ENCODE measurements around the gene CCR5AS.

The CCR5AS gene

DNA sequence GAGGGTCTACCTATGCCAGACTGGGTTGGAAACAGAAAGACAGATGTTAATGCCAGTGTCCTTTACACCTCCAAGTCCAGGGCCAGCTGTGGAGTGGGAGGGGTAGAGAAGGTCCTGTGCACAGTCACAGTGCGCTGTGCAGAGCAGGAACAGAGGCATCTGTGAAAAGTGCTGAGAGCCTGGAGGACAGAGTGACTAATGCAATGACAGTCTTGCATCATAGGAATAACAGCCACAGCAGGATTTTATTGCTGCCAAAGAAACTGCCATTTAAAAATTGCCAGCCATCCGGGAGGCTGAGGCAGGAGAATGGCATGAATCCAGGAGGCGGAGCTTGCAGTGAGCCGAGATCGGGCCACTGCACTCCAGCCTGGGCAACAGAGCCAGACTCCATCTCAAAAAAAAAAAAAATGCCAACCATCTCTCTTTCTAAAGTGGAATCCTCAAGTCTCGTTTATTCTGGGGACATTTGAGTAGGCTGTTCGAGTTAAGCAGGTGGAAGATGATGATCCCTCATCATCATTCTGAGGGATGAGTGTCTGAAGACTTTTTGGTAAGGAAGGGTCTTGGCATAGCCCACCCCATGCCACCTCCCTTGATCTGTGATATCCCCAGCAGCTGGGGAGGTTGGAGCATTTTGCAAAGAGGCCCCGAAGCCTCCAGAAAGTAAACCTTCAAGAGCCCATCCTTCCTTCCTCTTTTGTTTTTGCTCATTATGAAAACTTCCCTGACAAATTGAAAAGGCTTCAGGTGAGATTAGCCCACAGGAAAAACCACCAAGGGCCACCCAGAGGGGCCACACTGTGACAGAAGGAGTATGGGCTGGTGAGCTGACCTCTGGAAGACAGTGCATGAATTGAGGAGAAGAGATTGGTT is 45.2 kb downstream of the CCR5AS start:
- Histone ChIP-seq H3K4me3 (no peak overlapping the region), H3K27ac (replicated peaks in 1 of 4) (no peak overlapping the region), H3K27me3 (peaks cover 0 to 2% (median 0%) of the 10 kb centered on the region in 4 donors), H3K9me3 (no peaks in the 10 kb centered on the region), H3K36me3 (no peaks in the 10 kb centered on the region), H3K4me1 (peaks cover 0 to 16% (median 6%) of the 10 kb centered on the region in 4 donors)
- 60% methylated on average over 8 of the region's 8 CpGs for WGBS
- no peak for DNase-seq (ENCODE audit: extremely low spot score)
- TF ChIP-seq POLR2A (IDR thresholded peaks at IDR 0.05; ENCODE audit: low read depth) = no peak
- no peak for TF ChIP-seq EP300 (IDR thresholded peaks at IDR 0.05)
- TF ChIP-seq, protein P1, sequence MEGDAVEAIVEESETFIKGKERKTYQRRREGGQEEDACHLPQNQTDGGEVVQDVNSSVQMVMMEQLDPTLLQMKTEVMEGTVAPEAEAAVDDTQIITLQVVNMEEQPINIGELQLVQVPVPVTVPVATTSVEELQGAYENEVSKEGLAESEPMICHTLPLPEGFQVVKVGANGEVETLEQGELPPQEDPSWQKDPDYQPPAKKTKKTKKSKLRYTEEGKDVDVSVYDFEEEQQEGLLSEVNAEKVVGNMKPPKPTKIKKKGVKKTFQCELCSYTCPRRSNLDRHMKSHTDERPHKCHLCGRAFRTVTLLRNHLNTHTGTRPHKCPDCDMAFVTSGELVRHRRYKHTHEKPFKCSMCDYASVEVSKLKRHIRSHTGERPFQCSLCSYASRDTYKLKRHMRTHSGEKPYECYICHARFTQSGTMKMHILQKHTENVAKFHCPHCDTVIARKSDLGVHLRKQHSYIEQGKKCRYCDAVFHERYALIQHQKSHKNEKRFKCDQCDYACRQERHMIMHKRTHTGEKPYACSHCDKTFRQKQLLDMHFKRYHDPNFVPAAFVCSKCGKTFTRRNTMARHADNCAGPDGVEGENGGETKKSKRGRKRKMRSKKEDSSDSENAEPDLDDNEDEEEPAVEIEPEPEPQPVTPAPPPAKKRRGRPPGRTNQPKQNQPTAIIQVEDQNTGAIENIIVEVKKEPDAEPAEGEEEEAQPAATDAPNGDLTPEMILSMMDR (IDR thresholded peaks at IDR 0.05) = no peak
- TF ChIP-seq POLR2AphosphoS5 (IDR thresholded peaks at IDR 0.05) = no peak
- intact Hi-C loops (cut with DNase I) = no loop called here

DNA sequence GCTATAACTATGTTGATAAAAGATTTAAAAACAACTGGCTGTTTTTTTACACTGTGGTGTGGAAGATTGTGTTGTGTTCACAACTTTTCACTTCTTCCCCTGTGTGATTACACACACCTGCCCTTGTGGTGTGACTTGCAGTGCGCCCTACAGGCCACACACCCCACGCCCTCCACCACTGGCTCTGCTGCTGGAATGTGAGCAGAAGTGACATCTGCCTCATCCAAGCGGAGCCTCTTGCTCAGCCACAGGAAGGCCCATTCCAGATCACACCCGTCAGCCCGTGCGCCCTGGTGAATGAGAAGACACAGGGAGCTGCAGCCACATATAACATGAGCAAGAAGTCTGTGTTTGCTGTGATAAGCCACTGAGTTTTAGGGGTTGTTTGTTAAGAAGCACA is 46.0 kb downstream of the CCR5AS start:
- Histone ChIP-seq H3K27me3 (peaks cover 0 to 2% (median 0%) of the 10 kb centered on the region in 4 donors), H3K27ac (replicated peaks in 1 of 4) (no peak overlapping the region), H3K4me3 (no peak overlapping the region), H3K36me3 (no peaks in the 10 kb centered on the region), H3K9me3 (no peaks in the 10 kb centered on the region), H3K4me1 (peaks cover 0 to 16% (median 6%) of the 10 kb centered on the region in 4 donors)
- WGBS = 75% methylated on average over 6 of the region's 6 CpGs
- DNase-seq (ENCODE audit: extremely low spot score) = no peak
- intact Hi-C loops (cut with DNase I) = no loop called here
- no peak for TF ChIP-seq EP300 (IDR thresholded peaks at IDR 0.05)
- TF ChIP-seq, protein P1 (IDR thresholded peaks at IDR 0.05) = no peak
- no peak for TF ChIP-seq POLR2AphosphoS5 (IDR thresholded peaks at IDR 0.05)
- no peak for TF ChIP-seq POLR2A (IDR thresholded peaks at IDR 0.05; ENCODE audit: low read depth)

DNA sequence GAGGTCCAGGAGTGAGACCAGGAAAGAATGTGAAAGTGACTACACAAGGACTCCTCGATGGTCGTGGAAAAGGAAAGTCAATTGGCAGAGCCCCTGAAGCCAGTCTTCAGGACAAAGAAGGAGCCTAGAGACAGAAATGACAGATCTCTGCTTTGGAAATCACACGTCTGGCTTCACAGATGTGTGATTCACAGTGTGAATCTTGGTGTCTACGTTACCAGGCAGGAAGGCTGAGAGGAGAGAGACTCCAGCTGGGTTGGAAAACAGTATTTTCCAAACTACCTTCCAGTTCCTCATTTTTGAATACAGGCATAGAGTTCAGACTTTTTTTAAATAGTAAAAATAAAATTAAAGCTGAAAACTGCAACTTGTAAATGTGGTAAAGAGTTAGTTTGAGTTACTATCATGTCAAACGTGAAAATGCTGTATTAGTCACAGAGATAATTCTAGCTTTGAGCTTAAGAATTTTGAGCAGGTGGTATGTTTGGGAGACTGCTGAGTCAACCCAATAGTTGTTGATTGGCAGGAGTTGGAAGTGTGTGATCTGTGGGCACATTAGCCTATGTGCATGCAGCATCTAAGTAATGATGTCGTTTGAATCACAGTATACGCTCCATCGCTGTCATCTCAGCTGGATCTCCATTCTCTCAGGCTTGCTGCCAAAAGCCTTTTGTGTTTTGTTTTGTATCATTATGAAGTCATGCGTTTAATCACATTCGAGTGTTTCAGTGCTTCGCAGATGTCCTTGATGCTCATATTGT is 47.0 kb downstream of the CCR5AS start:
- Histone ChIP-seq H3K4me3 (no peak overlapping the region), H3K36me3 (no peaks in the 10 kb centered on the region), H3K4me1 (peaks cover 0 to 16% (median 6%) of the 10 kb centered on the region in 4 donors), H3K27ac (replicated peaks in 1 of 4) (peak overlapping the region in 3 of 4 donors; percentile 43 to 49 (median 46)), H3K27me3 (peaks cover 0 to 8% (median 0%) of the 10 kb centered on the region in 4 donors), H3K9me3 (no peaks in the 10 kb centered on the region)
- DNase-seq (ENCODE audit: extremely low spot score) = no peak
- TF ChIP-seq POLR2AphosphoS5 (IDR thresholded peaks at IDR 0.05) (no peak), POLR2A (IDR thresholded peaks at IDR 0.05; ENCODE audit: low read depth) (no peak)
- intact Hi-C loops (cut with DNase I) = no loop called here
- WGBS = 31% methylated on average over 11 of the region's 11 CpGs

DNA sequence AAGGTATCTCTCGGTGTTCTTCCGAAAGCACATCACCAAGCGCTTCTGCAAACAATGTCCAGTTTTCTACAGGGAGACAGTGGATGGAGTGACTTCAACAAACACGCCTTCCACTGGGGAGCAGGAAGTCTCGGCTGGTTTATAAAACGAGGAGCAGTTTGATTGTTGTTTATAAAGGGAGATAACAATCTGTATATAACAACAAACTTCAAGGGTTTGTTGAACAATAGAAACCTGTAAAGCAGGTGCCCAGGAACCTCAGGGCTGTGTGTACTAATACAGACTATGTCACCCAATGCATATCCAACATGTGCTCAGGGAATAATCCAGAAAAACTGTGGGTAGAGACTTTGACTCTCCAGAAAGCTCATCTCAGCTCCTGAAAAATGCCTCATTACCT is 48.4 kb downstream of the CCR5AS start:
- H3K4me3 ChIP-seq = no peak overlapping the region
- DNase-seq (ENCODE audit: extremely low spot score) = no peak
- no peak for TF ChIP-seq POLR2A (IDR thresholded peaks at IDR 0.05; ENCODE audit: low read depth)
- TF ChIP-seq EP300 (IDR thresholded peaks at IDR 0.05) = no peak
- TF ChIP-seq POLR2AphosphoS5 (IDR thresholded peaks at IDR 0.05) = no peak
- TF ChIP-seq, protein P1 (IDR thresholded peaks at IDR 0.05) = no peak
- no peaks in the 10 kb centered on the region for H3K36me3 ChIP-seq
- no peaks in the 10 kb centered on the region for H3K9me3 ChIP-seq
- peaks cover 0 to 14% (median 0%) of the 10 kb centered on the region in 4 donors for H3K27me3 ChIP-seq
- 85% methylated on average over 6 of the region's 6 CpGs for WGBS
- peaks cover 0 to 16% (median 6%) of the 10 kb centered on the region in 4 donors for H3K4me1 ChIP-seq
- H3K27ac ChIP-seq (replicated peaks in 1 of 4) = no peak overlapping the region
- intact Hi-C loops (cut with DNase I) = no loop called here

DNA sequence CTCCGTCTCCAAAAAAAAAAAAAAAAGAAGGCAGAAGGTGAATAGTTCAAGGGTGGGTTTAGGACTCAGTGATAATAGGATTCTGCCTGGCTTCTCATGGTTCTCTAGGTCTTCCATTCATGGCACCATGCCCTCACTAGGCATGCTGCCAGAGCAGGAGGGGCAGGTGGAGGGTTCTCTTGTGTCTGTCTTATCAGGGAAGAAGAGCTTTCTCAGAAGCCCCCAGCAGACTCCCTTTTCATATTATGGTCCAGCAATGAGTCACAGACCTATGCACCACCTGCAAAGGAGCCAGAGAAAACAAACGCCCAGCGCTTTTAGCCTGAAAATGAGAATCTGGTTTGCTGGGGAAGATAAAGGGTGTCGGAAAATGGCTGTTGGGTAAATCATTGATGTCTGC is 50.0 kb downstream of the CCR5AS start:
- no peaks in the 10 kb centered on the region for H3K36me3 ChIP-seq
- H3K4me3 ChIP-seq = no peak overlapping the region
- H3K4me1 ChIP-seq = peaks cover 0 to 16% (median 6%) of the 10 kb centered on the region in 4 donors
- peaks cover 0 to 23% (median 0%) of the 10 kb centered on the region in 4 donors for H3K27me3 ChIP-seq
- H3K9me3 ChIP-seq = no peaks in the 10 kb centered on the region
- WGBS = 84% methylated on average over 4 of the region's 4 CpGs
- intact Hi-C loops (cut with DNase I) = no loop called here
- DNase-seq (ENCODE audit: extremely low spot score) = no peak
- TF ChIP-seq EP300 (IDR thresholded peaks at IDR 0.05) (no peak), POLR2A (IDR thresholded peaks at IDR 0.05; ENCODE audit: low read depth) (no peak), POLR2AphosphoS5 (IDR thresholded peaks at IDR 0.05) (no peak)
- TF ChIP-seq, protein P1 (IDR thresholded peaks at IDR 0.05) = no peak
- no peak overlapping the region for H3K27ac ChIP-seq (replicated peaks in 1 of 4)

Measured in esophagus muscularis mucosa (tissue), 4 donors.